ENCODE results near the gene NUDCD2.
A peak's percentile ranks its signal among the peaks of the same experiment; 100 is the strongest.
"Not testable (repeated sequence)": the region's sequence is repeated elsewhere in the genome, so short reads cannot be mapped to it uniquely, and the experiment has no call there.

Gene NUDCD2

GRCh38 chr5:163415673-163416072, 44.2 kb downstream of the NUDCD2 start:
- not testable (repeated sequence) for DNase-seq

- no peak for DNase-seq
Observed at GRCh38 chr5:163410505-163410904, 49.4 kb downstream of the NUDCD2 start.

- no peak for DNase-seq
Observed at GRCh38 chr5:163409384-163409783, 50.5 kb downstream of the NUDCD2 start.

- DNase-seq: peak; percentile 43
Observed at GRCh38 chr5:163408311-163408923, 51.5 kb downstream of the NUDCD2 start.

- DNase-seq: no peak
Observed at GRCh38 chr5:163407034-163407655, 52.8 kb downstream of the NUDCD2 start.

GRCh38 chr5:163404364-163405173, 55.3 kb downstream of the NUDCD2 start:
- no peak for DNase-seq

- no peak for DNase-seq
Observed at GRCh38 chr5:163402007-163402406, 57.9 kb downstream of the NUDCD2 start.

- DNase-seq: no peak
Observed at GRCh38 chr5:163401271-163401670, 58.6 kb downstream of the NUDCD2 start.

GRCh38 chr5:163399923-163400322, 60.0 kb downstream of the NUDCD2 start:
- no peak for DNase-seq

GRCh38 chr5:163397354-163397753, 62.5 kb downstream of the NUDCD2 start:
- no peak for DNase-seq

GRCh38 chr5:163396818-163397340, 63.0 kb downstream of the NUDCD2 start:
- DNase-seq: not testable (repeated sequence)

Measured in stimulated activated CD4-positive, alpha-beta T cell treated with anti-CD3 and anti-CD28 coated beads, Interleukin-1b, Interleukin-23, amount 100 ng/mL, for 48 hours (primary cell).